ENCODE data around the gene ERCC6L2.

The ERCC6L2 gene

DNA sequence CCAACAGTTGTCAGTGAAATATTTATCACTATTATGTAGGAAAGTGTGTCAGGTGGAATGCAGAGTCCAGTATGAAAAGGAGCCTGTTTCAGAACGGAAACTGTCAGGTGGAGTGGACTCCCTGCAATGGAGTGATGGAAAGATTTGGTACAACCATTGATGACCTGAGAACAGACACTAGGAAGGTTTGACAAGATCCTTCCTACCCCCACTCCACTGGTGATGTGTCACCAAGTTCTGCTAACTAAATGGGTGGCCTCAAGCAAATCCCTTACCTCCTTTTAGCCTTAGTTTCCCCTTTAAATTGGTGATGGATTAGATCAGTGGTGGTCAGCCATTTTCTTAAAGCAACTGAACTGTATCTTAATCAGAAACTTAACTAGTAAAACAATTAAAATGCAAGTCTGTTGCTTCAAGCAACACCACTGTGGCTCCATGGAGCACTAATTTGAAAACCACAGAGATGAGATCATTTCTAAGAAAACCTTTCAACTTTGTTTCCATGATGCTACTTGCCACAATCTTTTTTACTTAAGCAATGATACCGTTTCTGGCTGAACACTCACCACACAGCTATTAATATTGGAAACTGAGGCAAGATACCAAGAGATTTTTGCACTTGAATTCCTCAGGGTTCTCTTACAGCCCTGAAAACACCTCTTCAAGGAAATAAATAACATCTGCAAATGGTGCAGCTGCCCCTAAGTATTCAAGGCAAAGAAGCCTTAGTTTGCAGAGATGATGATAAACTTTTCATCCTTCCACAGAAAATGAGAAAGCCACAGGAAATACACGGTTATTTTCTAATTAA is 140.6 kb downstream of the ERCC6L2 start:
- DNase-seq (ENCODE audit: insufficient read length, low spot score) (no peak), FAIRE-seq (peak; percentile 28)

All from GM19239 (cell line).